Suprapubic skin (tissue), 3 donors: ENCODE results near the gene SLC10A1.

Experiments used
- EP300 ChIP-seq: sonication (generic); formaldehyde crosslinking; IDR thresholded peaks from one replicate; pipeline ENCODE4 v1.6.1; 2017; ENCODE audit warnings: antibody characterized with exemption
- POLR2A ChIP-seq, 2 donors: fragments of 450-650 bp; IDR thresholded peaks; one replicate each; pipeline ENCODE4 v1.6.1; 2017; ENCODE audit warnings: antibody characterized with exemption in 2 of 2, mild to moderate bottlenecking in 2 of 2, moderate library complexity in 2 of 2
- TF ChIP-seq, protein P1 (sequence below), 2 donors: fragments of 200-600 bp in 1 of 2; fragments of 450-650 bp in 1 of 2; sonication (generic) in 1 of 2; IDR thresholded peaks; one replicate each; pipeline ENCODE4 v1.5.1; 2016 to 2019; ENCODE audit warnings: antibody characterized with exemption in 2 of 2, mild to moderate bottlenecking in 1 of 2, moderate library complexity in 1 of 2

DNA sequence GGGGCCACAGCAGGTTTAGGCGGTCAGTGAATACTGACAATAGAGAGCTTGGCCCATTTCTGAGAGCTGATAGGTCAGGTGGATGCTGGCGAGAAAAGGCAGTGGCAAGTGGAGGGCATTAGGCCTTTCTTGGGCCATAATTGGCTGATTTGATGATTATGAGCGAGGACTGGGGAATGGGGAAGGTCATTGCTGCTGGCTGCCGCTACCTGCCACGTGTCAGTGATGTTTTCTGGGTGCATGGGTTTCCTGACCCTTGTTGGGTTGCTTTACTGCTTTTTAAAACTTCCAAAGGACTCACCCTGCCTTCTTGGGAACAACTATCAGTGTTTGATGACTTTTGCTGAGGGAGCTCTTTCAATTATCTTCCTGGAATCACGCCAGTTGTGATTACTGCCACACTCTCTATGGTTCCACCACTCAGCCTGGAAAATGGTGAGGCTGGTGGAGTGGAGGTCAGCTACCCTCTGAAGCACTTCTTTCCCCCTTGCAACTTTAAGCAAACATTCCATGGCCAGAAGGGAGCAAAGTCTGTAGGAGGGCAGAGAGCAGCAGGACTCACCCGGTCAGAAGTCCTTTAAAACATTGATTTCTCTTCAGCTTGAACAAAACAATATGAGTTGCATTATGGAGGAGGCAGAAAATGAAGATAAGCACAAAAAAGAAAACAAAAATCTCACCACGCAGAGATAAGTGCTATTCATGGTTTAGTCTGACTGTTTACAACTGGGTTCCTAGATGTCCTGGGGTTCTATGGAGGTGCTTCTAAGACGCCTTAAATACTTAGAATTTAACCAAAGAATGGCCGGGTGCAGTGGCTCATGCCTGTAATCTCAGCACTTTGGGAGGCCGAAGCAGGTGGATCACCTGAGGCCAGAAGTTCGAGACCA, 12.1 kb upstream of the SLC10A1 start:
- TF ChIP-seq POLR2A (IDR thresholded peaks at IDR 0.05) = no peak
- TF ChIP-seq, protein P1, sequence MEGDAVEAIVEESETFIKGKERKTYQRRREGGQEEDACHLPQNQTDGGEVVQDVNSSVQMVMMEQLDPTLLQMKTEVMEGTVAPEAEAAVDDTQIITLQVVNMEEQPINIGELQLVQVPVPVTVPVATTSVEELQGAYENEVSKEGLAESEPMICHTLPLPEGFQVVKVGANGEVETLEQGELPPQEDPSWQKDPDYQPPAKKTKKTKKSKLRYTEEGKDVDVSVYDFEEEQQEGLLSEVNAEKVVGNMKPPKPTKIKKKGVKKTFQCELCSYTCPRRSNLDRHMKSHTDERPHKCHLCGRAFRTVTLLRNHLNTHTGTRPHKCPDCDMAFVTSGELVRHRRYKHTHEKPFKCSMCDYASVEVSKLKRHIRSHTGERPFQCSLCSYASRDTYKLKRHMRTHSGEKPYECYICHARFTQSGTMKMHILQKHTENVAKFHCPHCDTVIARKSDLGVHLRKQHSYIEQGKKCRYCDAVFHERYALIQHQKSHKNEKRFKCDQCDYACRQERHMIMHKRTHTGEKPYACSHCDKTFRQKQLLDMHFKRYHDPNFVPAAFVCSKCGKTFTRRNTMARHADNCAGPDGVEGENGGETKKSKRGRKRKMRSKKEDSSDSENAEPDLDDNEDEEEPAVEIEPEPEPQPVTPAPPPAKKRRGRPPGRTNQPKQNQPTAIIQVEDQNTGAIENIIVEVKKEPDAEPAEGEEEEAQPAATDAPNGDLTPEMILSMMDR (IDR thresholded peaks at IDR 0.05) = no peak
- TF ChIP-seq EP300 = no peak
